ENCODE measurements around the gene SCAMP5. TPM values are rescaled to one million over a fixed set of nuclear protein-coding genes. Genes with fewer than 3 reads are reported as not detected.

Gene SCAMP5
- total and polyA plus RNA-seq, 2 of the 13 experiments (the other 11 are each of a cell fraction or from before 2014, with no cell fraction given) = 34.3 to 49.0 TPM

- TF ChIP-seq, protein P1, sequence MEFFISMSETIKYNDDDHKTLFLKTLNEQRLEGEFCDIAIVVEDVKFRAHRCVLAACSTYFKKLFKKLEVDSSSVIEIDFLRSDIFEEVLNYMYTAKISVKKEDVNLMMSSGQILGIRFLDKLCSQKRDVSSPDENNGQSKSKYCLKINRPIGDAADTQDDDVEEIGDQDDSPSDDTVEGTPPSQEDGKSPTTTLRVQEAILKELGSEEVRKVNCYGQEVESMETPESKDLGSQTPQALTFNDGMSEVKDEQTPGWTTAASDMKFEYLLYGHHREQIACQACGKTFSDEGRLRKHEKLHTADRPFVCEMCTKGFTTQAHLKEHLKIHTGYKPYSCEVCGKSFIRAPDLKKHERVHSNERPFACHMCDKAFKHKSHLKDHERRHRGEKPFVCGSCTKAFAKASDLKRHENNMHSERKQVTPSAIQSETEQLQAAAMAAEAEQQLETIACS (CRISPR knock-in tag; IDR thresholded peaks at IDR 0.05) = no peak
- no peak for TF ChIP-seq ZNF367 (CRISPR knock-in tag; IDR thresholded peaks at IDR 0.05; ENCODE audit: borderline replicate concordance)
- TF ChIP-seq MZF1 (CRISPR knock-in tag; IDR thresholded peaks at IDR 0.05; ENCODE audit: borderline replicate concordance) = peak; percentile 86; the same call in 1 of the 2 replicates
- no peak for TF ChIP-seq ZNF260 (CRISPR knock-in tag; IDR thresholded peaks at IDR 0.05; ENCODE audit: borderline replicate concordance, low read depth)
- 0 out of 2 replicates have a peak, but pooled peaks have one; percentile 39 for TF ChIP-seq CBX5 (CRISPR knock-in tag; IDR thresholded peaks at IDR 0.05; ENCODE audit: borderline replicate concordance)
- TF ChIP-seq NONO (IDR thresholded peaks at IDR 0.05) = no peak
- TF ChIP-seq NONO (CRISPR knock-in tag; conservative IDR thresholded peaks at IDR 0.05) = peak; percentile 64; the same call in 1 of the 2 replicates
- no peak for TF ChIP-seq NAIF1 (CRISPR knock-in tag; IDR thresholded peaks at IDR 0.05; ENCODE audit: borderline replicate concordance)
- no peak for TF ChIP-seq HCFC1 (IDR thresholded peaks at IDR 0.05; ENCODE audit: low read depth, low read length)
- TF ChIP-seq, protein P2, sequence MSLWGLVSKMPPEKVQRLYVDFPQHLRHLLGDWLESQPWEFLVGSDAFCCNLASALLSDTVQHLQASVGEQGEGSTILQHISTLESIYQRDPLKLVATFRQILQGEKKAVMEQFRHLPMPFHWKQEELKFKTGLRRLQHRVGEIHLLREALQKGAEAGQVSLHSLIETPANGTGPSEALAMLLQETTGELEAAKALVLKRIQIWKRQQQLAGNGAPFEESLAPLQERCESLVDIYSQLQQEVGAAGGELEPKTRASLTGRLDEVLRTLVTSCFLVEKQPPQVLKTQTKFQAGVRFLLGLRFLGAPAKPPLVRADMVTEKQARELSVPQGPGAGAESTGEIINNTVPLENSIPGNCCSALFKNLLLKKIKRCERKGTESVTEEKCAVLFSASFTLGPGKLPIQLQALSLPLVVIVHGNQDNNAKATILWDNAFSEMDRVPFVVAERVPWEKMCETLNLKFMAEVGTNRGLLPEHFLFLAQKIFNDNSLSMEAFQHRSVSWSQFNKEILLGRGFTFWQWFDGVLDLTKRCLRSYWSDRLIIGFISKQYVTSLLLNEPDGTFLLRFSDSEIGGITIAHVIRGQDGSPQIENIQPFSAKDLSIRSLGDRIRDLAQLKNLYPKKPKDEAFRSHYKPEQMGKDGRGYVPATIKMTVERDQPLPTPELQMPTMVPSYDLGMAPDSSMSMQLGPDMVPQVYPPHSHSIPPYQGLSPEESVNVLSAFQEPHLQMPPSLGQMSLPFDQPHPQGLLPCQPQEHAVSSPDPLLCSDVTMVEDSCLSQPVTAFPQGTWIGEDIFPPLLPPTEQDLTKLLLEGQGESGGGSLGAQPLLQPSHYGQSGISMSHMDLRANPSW (CRISPR knock-in tag; IDR thresholded peaks at IDR 0.05; ENCODE audit: borderline replicate concordance) = no peak; the same call in 1 of the 2 replicates
- no peak for TF ChIP-seq ZNF549 (CRISPR knock-in tag; IDR thresholded peaks at IDR 0.05)
- TF ChIP-seq, protein P3, sequence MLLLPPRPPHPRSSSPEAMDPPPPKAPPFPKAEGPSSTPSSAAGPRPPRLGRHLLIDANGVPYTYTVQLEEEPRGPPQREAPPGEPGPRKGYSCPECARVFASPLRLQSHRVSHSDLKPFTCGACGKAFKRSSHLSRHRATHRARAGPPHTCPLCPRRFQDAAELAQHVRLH (CRISPR knock-in tag; IDR thresholded peaks at IDR 0.05; ENCODE audit: borderline replicate concordance, low read depth) = peak; percentile 63; the same call in 1 of the 2 replicates
- no peak for TF ChIP-seq NFATC3 (CRISPR knock-in tag; IDR thresholded peaks at IDR 0.05)
- no peak for TF ChIP-seq ZNF564 (CRISPR knock-in tag; IDR thresholded peaks at IDR 0.05)
- no peak; the same call in 1 of the 2 replicates for TF ChIP-seq ZNF546 (CRISPR knock-in tag; conservative IDR thresholded peaks at IDR 0.05)
- TF ChIP-seq, protein P4, sequence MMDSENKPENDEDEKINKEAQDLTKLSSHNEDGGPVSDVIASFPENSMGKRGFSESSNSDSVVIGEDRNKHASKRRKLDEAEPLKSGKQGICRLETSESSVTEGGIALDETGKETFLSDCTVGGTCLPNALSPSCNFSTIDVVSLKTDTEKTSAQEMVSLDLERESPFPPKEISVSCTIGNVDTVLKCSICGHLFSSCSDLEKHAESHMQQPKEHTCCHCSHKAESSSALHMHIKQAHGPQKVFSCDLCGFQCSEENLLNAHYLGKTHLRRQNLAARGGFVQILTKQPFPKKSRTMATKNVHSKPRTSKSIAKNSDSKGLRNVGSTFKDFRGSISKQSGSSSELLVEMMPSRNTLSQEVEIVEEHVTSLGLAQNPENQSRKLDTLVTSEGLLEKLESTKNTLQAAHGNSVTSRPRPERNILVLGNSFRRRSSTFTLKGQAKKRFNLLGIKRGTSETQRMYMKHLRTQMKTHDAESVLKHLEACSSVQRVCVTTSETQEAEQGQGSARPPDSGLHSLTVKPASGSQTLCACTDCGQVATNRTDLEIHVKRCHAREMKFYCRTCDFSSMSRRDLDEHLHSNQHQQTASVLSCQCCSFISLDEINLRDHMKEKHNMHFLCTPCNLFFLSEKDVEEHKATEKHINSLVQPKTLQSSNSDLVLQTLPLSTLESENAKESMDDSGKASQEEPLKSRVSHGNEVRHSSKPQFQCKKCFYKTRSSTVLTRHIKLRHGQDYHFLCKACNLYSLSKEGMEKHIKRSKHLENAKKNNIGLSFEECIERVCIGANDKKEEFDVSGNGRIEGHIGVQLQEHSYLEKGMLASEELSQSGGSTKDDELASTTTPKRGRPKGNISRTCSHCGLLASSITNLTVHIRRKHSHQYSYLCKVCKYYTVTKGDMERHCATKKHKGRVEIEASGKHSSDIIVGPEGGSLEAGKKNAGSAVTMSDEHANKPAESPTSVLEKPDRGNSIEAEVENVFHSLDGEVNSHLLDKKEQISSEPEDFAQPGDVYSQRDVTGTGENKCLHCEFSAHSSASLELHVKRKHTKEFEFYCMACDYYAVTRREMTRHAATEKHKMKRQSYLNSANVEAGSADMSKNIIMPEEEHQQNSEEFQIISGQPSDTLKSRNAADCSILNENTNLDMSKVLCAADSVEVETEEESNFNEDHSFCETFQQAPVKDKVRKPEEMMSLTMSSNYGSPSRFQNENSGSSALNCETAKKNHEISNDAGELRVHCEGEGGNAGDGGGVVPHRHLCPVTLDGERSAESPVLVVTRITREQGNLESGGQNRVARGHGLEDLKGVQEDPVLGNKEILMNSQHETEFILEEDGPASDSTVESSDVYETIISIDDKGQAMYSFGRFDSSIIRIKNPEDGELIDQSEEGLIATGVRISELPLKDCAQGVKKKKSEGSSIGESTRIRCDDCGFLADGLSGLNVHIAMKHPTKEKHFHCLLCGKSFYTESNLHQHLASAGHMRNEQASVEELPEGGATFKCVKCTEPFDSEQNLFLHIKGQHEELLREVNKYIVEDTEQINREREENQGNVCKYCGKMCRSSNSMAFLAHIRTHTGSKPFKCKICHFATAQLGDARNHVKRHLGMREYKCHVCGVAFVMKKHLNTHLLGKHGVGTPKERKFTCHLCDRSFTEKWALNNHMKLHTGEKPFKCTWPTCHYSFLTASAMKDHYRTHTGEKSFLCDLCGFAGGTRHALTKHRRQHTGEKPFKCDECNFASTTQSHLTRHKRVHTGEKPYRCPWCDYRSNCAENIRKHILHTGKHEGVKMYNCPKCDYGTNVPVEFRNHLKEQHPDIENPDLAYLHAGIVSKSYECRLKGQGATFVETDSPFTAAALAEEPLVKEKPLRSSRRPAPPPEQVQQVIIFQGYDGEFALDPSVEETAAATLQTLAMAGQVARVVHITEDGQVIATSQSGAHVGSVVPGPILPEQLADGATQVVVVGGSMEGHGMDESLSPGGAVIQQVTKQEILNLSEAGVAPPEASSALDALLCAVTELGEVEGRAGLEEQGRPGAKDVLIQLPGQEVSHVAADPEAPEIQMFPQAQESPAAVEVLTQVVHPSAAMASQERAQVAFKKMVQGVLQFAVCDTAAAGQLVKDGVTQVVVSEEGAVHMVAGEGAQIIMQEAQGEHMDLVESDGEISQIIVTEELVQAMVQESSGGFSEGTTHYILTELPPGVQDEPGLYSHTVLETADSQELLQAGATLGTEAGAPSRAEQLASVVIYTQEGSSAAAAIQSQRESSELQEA (CRISPR knock-in tag; IDR thresholded peaks at IDR 0.05; ENCODE audit: not compliant biosample characterization) = no peak
Measured at GRCh38 chr15:75043509-75044257, 48.3 kb downstream of the SCAMP5 start (continued).

Measured in HepG2 (cell line).